HG03175 (cell line): Measurements from ENCODE around the gene SHOX.

Experiments
- ATAC-seq: cut with Tn5 transposase; IDR thresholded peaks from one replicate; pipeline ENCODE4 v1.9.1; 2021; ENCODE audit warnings: mild to moderate bottlenecking, moderate library complexity; ENCODE audit not compliant: unreplicated experiment

SHOX gene

GRCh38 chrX:663841-664240, 33.2 kb downstream of the SHOX start:
- no peak for ATAC-seq

- ATAC-seq: no peak
These were observed 36.5 kb downstream of the SHOX start for GRCh38 chrX:666762-667720.

GRCh38 chrX:670645-671044, 40.1 kb downstream of the SHOX start:
- ATAC-seq: no peak

GRCh38 chrX:672931-673330, 42.3 kb downstream of the SHOX start:
- ATAC-seq: no peak

GRCh38 chrX:675279-675954, 44.8 kb downstream of the SHOX start:
- no peak for ATAC-seq

- no peak for ATAC-seq
These were observed 45.3 kb downstream of the SHOX start for GRCh38 chrX:675955-676295.

- ATAC-seq: no peak
These were observed 46.8 kb downstream of the SHOX start for GRCh38 chrX:677376-677775.

- no peak for ATAC-seq
These were observed 48.8 kb downstream of the SHOX start for GRCh38 chrX:679291-679979.

- ATAC-seq: no peak
These were observed 49.5 kb downstream of the SHOX start for GRCh38 chrX:680062-680461.

- ATAC-seq: no peak
These were observed 51.4 kb downstream of the SHOX start for GRCh38 chrX:681989-682388.

- no peak for ATAC-seq
These were observed 52.3 kb downstream of the SHOX start for GRCh38 chrX:682892-683291.

GRCh38 chrX:683576-683975, 53.0 kb downstream of the SHOX start:
- ATAC-seq: no peak

- ATAC-seq: no peak
These were observed 54.8 kb downstream of the SHOX start for GRCh38 chrX:685120-686032.

- ATAC-seq: no peak
These were observed 59.4 kb downstream of the SHOX start for GRCh38 chrX:689983-690382.

GRCh38 chrX:694800-695199, 64.2 kb downstream of the SHOX start:
- no peak for ATAC-seq

GRCh38 chrX:698206-698605, 67.6 kb downstream of the SHOX start:
- ATAC-seq: no peak

- no peak for ATAC-seq
These were observed 70.3 kb downstream of the SHOX start for GRCh38 chrX:700936-701335.

- ATAC-seq: no peak
These were observed 71.1 kb downstream of the SHOX start for GRCh38 chrX:701673-702072.

GRCh38 chrX:703466-703865, 72.9 kb downstream of the SHOX start:
- ATAC-seq: no peak

GRCh38 chrX:703866-704265, 73.3 kb downstream of the SHOX start:
- no peak for ATAC-seq
